ENCODE data around the gene LY86.
A peak's percentile ranks its signal among the peaks of the same experiment; 100 is the strongest.
"Not testable (repeated sequence)": the region's sequence is repeated elsewhere in the genome, so short reads cannot be mapped to it uniquely, and the experiment has no call there.

The LY86 gene

DNA sequence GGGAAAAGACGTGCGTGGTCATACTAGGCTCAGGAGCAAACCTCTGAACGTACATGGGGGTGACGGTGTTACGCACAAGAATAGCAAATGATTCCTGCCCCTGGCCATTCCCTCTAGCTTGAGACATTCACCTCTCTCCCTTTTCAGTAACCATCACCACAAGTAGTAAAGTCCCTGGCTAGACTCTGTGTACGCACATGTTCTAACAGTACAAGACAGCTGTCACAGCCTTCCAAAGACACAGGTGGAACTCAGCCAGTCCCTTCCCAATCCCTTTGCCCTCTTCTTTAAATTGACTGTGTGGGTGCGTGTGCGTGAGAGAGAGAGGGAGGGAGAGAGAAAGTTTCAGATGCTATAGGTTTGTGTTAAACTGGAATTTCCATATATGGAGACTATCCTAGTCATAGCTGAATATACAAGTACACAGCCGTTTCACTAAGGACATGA lies 67.3 kb downstream of the LY86 start:
- DNase-seq, result no peak

- DNase-seq, result no peak
Measured at GRCh38 chr6:6656287-6656686, 67.8 kb downstream of the LY86 start.

GRCh38 chr6:6657085-6657819 lies 68.7 kb downstream of the LY86 start:
- no peak for DNase-seq

GRCh38 chr6:6657820-6658217 lies 69.3 kb downstream of the LY86 start:
- no peak for DNase-seq

DNA sequence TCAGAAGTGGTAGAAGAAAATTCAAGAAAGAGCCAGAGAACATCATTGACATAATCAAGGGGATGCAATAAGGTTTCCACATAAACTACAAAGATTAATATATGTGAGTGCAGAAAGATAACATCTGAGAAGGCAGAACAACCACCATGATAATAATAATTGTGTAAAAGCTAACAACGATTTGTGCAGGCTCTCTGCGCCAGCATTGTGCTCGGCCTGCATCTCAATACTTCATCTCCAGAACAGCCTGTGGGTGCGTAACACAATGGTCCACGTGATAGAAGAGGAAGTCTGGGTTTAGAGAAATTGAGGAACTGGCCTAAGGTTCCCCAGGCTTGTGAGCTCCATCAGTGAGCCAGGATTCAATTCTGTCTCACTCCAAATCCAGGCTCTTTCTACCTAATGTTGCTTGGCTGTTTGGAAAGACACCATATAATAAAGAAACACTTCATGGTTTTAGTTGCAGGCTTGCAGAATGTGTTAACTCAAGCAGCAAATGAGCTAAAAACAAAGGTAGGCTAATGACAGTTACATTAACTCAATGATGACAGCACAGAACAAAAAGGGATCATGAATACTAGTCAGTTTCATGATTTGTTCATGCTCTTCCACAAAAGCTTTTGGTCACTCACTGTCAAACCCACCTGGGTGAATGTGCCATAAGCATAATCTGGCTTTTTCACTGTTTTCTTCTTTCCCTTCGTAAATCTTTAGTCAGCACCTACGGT lies 71.2 kb downstream of the LY86 start:
- DNase-seq, result no peak

DNA sequence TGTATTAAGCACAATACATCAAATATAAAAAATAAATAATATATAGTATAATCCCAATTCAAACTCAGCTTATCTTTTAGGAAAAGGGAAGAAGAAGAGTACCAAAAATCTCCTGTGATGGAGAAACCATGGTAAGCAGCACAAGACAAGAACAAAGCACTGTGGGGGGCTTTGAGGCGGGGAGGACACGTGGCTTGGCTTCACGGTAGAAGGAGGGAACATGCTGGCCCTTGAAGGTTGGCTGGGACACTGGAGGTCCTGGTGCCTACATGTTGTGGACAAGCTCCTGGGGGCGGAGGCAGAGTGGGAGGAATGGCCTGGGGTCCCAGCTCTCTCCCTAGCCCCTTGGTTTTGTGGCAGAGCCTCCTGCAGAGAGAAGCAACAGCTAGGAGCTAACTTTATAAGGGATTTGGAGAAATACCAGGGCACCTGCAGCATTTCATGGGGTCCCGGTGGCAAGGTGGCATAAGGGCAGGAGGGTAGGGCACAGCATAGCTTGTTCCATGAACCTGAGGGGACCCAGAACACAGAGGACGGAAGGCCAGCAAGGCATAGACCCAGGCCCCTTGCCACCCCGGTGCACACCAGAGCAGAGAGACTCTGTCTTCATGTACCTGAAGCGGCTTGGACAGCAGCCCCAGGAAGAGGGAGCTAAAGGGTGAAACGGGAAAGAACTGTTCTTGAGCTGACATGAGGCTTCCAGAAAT lies 72.0 kb downstream of the LY86 start:
- DNase-seq, result no peak

DNA sequence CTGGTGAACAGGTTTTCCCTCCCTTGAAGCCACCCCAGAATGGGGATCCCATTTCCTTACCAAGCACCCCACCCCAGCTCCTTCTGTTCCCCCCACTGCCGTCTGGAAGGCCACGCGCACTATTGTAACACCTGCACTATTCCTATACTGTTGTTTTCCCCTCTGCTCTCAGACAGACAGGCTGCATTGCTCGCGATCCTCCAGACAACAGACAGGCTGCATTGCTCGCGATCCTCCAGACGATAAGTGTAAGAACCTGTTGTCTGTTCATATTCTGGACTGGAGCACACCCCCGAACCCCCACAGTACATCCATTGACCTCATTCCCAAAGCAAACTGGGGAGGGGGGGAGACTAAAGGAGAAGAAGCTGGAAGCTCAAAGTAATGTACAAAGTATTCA lies 72.7 kb downstream of the LY86 start:
- no peak for DNase-seq

- DNase-seq, result no peak
Measured at GRCh38 chr6:6661684-6662083, 73.2 kb downstream of the LY86 start.

GRCh38 chr6:6663421-6664135 lies 75.1 kb downstream of the LY86 start:
- DNase-seq, result no peak

DNA sequence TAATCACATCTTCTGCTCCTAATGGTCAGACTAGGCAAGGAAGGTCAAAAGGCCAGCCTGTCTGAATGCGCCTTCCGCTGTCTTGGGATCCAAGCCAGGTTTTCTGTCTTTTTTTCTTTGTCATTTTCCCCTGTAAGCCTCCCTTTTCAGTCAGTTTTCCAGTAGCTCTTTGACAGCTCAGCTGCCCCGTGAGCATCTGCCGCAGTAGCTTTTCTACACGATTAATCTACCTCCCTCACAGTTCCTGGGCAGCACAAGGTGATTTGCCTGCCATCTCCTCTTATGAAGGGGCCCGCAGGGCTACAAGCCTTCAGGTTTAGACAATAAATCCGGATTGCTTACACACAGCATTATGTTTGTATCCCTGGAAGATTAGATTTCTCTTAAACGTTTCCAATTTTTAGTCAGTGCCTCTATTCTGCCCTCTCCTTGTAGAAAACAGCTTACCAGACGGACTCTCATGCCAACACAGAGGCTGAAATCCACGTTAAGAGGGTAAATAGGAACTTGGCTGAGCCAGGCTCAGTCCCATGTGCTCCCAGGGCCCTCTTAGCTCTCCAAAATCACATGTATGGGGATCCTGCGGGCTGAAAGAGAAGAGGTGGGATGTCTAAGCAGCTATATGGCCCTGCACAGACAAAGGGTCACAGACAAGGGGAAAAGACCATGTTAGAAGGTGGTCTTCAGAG lies 77.2 kb downstream of the LY86 start:
- no peak for DNase-seq

DNA sequence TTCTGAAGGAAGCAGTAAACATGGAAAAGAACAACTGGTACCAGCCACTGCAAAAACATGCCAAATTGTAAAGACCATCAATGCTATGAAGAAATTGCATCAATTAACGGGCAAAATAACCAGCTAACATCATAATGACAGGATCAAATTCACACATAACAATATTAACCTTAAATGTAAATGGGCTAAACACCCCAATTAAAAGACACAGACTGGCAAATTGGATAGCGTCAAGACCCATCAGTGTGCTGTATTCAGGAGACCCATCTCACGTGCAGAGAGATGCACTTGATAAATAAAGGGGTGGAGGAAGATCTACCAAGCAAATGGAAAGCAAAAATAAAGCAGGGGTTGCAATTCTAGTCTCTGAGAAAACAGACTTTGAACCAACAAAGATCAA lies 81.6 kb downstream of the LY86 start:
- not testable (repeated sequence) for DNase-seq

DNA sequence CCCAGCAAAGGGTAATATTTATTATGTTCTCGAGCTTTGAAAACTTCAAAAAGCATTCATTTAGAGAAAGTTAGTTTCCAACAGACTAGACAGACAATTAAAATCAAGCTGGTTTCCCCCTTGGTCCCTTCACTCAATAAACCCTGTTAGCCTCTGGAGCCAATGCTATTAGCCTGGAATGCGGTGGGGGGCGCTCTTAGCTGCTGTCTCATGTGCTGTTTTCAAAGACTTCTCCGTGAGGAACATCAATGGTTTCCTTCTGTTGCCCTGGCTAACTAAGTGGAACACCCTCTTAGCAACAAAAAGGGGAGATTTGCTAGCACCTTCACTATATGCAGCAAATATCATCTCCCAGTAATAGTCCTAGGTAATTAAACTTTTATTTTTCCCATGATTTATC lies 86.4 kb downstream of the LY86 start:
- DNase-seq, result no peak

GRCh38 chr6:6676910-6677441 lies 88.5 kb downstream of the LY86 start:
- peak; percentile 25 for DNase-seq

- DNase-seq, result no peak
Measured at GRCh38 chr6:6678185-6678671, 89.7 kb downstream of the LY86 start.

GRCh38 chr6:6678811-6679210 lies 90.3 kb downstream of the LY86 start:
- no peak for DNase-seq

DNA sequence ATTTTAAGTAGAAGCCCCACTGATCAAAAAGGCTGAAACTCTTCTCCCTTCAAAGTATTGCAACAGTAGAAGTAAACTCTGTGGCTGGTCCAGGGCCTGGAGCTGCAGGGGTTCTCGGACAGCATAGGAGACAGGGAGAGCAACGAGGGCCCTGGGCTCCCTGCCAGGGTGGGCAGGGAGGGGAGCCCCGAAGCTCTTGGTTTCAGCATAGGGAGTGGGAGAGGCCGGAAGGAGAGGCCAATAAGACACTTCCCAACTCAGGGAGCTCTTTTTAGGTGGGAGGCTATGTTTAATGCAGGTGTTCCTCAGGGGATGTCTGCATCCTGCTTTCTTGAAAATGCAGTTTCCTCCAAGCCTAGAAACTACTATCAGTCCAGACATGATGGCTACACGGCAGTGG lies 91.1 kb downstream of the LY86 start:
- no peak for DNase-seq

GRCh38 chr6:6680526-6680925 lies 92.0 kb downstream of the LY86 start:
- DNase-seq, result no peak

DNA sequence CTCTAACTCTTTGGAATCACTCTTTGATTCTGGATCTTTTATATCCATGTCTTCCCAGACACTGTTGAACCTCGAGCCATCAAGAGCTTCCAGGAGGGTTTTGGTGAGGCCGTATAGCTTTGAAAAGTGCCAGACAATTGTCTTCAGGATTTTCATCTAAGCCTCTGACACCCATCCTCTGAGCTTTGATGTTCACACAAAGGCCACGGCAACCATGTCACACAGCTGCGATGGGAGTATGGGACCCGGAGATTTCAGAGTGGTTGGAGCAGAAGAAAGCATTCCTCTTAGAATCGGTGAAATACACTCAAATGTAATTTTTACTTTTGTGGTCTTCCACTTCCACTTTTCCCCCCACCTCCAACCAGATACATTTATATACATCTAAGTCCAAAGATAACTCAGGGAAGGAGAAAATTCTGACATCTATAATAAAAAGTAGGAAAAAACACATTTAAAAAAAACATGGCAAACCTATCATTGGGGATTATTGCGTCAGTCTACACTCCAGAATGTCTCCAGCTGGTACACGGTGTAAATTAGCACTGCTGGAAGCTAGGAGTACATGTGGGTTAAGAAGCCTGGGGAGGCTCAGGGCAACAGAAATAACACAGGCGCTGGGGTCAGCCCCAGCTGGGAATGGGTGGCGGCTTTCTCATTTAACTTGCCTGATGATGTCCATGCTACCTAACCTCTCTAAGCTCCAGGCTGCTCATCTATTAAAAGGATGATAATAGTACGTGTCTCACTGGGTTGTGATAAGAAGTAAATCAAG lies 92.7 kb downstream of the LY86 start:
- no peak for DNase-seq

GRCh38 chr6:6682225-6682624 lies 93.7 kb downstream of the LY86 start:
- DNase-seq, result no peak

DNA sequence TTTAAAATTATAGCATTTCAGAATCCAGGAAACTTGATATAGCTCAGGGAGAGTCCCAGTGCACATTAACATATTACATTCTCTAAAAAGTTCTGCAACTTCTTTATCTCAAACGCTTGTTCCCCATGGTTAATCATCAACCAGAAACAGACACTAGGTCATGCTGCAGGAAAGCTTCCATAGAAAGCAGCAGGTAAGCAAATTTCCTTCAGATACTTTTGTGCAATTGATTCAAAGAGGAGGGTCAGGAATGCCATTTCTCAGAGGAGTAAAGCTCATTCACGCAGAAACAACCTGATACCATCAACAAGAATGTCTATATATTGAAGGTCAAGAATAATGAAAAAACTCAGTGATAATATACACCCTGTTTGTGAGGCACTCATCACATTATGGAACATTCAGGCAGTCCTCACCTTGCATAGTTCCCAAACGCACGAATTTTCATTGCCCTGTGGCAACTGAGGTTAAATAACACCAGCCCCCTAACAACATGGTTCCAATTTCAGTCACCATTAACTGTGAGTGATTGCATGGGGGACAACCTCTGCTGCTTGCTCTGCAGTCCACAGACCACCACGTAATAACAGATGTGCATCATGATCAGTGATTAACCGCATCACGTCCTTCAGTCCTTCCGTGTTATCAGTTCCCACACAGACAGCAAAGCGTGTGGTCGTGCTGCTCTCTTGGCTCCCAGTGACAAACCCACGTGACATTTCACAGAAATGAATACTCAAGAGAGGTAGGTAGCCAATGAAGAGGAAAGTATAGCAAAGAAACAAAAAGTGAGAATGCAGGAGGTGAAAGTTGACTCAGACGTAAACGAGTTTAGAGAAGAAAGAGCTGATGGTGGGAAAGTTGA lies 95.7 kb downstream of the LY86 start:
- DNase-seq, result no peak

Data from DMS79 (cell line).